Uterus (tissue), 2 donors: ENCODE results near the gene ASIC1.

ENCODE experiments used
- CTCF ChIP-seq, 4 experiments: fragments of 200-600 bp in 2 of 4; fragments of 450-650 bp in 2 of 4; sonication (generic) in 2 of 4; IDR thresholded peaks; one replicate each; pipeline ENCODE4 v1.5.1; 2016 to 2019; ENCODE audit warnings: antibody characterized with exemption in 4 of 4, mild to moderate bottlenecking in 2 of 4, moderate library complexity in 1 of 4
- POLR2A ChIP-seq, 2 donors: fragments of 450-650 bp; IDR thresholded peaks; one replicate each; pipeline ENCODE4 v1.6.1; 2016; ENCODE audit warnings: antibody characterized with exemption in 2 of 2, mild to moderate bottlenecking in 1 of 2, moderate library complexity in 1 of 2

GRCh38 chr12:50053583-50053982 lies 3.8 kb upstream of the ASIC1 start:
- TF ChIP-seq CTCF (IDR thresholded peaks at IDR 0.05) (no peak), POLR2A (IDR thresholded peaks at IDR 0.05) (no peak)
